ENCODE measurements around the gene PLXNB2. TPM values are rescaled to one million over a fixed set of nuclear protein-coding genes. Genes with fewer than 3 reads are reported as not detected.
A peak's percentile ranks its signal among the peaks of the same experiment; 100 is the strongest.

PLXNB2 gene
- total RNA-seq, 1 experiment from 2014 or later: 236 TPM

DNA sequence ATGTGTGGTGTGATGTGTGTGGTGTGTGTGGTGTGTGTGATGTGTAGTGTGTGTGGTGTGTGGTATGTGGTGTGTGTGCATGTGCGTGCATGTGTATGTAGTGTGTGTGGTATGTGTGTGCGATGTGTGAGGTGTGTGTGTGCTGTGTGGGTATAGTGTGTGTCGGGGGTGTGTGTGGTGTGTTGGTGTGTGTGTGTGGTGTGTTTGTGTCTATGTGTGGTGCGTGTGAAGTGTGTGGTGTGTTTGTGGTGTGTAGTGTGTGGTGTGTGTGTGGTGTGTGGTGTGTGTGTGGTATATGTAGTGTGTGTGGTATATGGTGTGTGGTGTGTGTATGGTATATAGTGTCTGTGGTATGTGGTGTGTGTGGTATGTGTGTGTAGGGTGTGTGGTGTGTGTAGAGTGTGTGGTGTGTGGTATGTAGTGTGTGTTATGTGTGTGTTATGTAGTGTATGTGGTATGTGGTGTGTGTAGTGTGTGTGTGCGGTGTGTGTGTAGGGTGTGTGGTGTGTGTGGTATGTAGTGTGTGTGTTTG lies 30.7 kb upstream of the PLXNB2 start:
- CTCF ChIA-PET: no interaction called here
- intact Hi-C loops (cut with micrococcal nuclease): no loop called here

More for the DNA sequence above, 30.7 kb upstream of the PLXNB2 start:
- Histone ChIP-seq H4K20me1 (ENCODE audit: insufficient read depth) (no peaks in the 10 kb centered on the region), H3K36me3 (ENCODE audit: control insufficient read depth in 1 of 2, insufficient read depth in 2 of 2, low read length in 2 of 2) (no peaks in the 10 kb centered on the region), H3K79me2 (ENCODE audit: insufficient read depth, low read length) (no peaks in the 10 kb centered on the region; the same call in 1 of the 2 replicates), H3K4me3 (replicated peaks in 1 of 2; ENCODE audit: low read depth in 1 of 2, low read length in 2 of 2) (no peak overlapping the region), H3K27ac (ENCODE audit: low read depth, low read length) (peak overlapping the region; percentile 10; the same call in 1 of the 2 replicates), H3K4me2 (ENCODE audit: low read length) (no peak overlapping the region), H3K9me2 (ENCODE audit: insufficient read depth) (no peaks in the 10 kb centered on the region), H3K9me3 (ENCODE audit: control insufficient read depth in 1 of 2, insufficient read depth in 1 of 2, low read depth in 1 of 2, low read length in 2 of 2) (peaks cover 0 to 20% of the 10 kb centered on the region in 2 experiments; a peak in 1 of 4 replicates), H2AFZ (ENCODE audit: low read depth, low read length, poor library complexity, severe bottlenecking) (no peak overlapping the region), H3K4me1 (ENCODE audit: control insufficient read depth in 1 of 2, insufficient read depth in 2 of 2, low read length in 2 of 2) (peaks cover 4 to 12% of the 10 kb centered on the region in 2 experiments), H3K27me3 (ENCODE audit: insufficient read depth, low read length) (no peaks in the 10 kb centered on the region), H3K9ac (ENCODE audit: low read length) (no peak overlapping the region)
- BruUV-seq (replicated peaks): no TSS peak
- DNase-seq (ENCODE audit: low read depth, low spot score) (no peak), ATAC-seq (no peak)
- ChIA-PET POLR2A (no interaction called here), RAD21 (ENCODE audit: low non-redundant PET in 1 of 2, low total read pairs in 2 of 2, uncharacterized antibody in 2 of 2, unreplicated experiment in 2 of 2) (no interaction called here)
- TF ChIP-seq, protein P1, sequence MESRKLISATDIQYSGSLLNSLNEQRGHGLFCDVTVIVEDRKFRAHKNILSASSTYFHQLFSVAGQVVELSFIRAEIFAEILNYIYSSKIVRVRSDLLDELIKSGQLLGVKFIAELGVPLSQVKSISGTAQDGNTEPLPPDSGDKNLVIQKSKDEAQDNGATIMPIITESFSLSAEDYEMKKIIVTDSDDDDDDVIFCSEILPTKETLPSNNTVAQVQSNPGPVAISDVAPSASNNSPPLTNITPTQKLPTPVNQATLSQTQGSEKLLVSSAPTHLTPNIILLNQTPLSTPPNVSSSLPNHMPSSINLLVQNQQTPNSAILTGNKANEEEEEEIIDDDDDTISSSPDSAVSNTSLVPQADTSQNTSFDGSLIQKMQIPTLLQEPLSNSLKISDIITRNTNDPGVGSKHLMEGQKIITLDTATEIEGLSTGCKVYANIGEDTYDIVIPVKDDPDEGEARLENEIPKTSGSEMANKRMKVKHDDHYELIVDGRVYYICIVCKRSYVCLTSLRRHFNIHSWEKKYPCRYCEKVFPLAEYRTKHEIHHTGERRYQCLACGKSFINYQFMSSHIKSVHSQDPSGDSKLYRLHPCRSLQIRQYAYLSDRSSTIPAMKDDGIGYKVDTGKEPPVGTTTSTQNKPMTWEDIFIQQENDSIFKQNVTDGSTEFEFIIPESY (IDR thresholded peaks at IDR 0.05; ENCODE audit: extremely low read depth, insufficient replicate concordance, low read length): no peak
- no peak for TF ChIP-seq EZH2 (IDR thresholded peaks at IDR 0.05)
- TF ChIP-seq SIN3A (IDR thresholded peaks at IDR 0.05; ENCODE audit: low read depth): no peak
- no peak for TF ChIP-seq JUND (IDR thresholded peaks at IDR 0.05)
- no peak for TF ChIP-seq ZNF274 (IDR thresholded peaks at IDR 0.05; ENCODE audit: low read depth, low read length)
- no peak for TF ChIP-seq ELF1 (IDR thresholded peaks at IDR 0.05; ENCODE audit: borderline replicate concordance, low read depth)
- no peak for TF ChIP-seq POLR2A (IDR thresholded peaks at IDR 0.05; ENCODE audit: borderline replicate concordance, extremely low read depth, insufficient read depth, insufficient read length)
- no peak for TF ChIP-seq POLR2AphosphoS5 (IDR thresholded peaks at IDR 0.05; ENCODE audit: low read depth, low read length)
- TF ChIP-seq, protein P2, sequence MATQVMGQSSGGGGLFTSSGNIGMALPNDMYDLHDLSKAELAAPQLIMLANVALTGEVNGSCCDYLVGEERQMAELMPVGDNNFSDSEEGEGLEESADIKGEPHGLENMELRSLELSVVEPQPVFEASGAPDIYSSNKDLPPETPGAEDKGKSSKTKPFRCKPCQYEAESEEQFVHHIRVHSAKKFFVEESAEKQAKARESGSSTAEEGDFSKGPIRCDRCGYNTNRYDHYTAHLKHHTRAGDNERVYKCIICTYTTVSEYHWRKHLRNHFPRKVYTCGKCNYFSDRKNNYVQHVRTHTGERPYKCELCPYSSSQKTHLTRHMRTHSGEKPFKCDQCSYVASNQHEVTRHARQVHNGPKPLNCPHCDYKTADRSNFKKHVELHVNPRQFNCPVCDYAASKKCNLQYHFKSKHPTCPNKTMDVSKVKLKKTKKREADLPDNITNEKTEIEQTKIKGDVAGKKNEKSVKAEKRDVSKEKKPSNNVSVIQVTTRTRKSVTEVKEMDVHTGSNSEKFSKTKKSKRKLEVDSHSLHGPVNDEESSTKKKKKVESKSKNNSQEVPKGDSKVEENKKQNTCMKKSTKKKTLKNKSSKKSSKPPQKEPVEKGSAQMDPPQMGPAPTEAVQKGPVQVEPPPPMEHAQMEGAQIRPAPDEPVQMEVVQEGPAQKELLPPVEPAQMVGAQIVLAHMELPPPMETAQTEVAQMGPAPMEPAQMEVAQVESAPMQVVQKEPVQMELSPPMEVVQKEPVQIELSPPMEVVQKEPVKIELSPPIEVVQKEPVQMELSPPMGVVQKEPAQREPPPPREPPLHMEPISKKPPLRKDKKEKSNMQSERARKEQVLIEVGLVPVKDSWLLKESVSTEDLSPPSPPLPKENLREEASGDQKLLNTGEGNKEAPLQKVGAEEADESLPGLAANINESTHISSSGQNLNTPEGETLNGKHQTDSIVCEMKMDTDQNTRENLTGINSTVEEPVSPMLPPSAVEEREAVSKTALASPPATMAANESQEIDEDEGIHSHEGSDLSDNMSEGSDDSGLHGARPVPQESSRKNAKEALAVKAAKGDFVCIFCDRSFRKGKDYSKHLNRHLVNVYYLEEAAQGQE (IDR thresholded peaks at IDR 0.05; ENCODE audit: low read depth): no peak
- TF ChIP-seq TCF7L2 (IDR thresholded peaks at IDR 0.05; ENCODE audit: borderline replicate concordance, extremely low read depth, insufficient read depth, insufficient read length): no peak
- no peak for TF ChIP-seq CEBPB (IDR thresholded peaks at IDR 0.05; ENCODE audit: low read depth)
